Activated CD4-positive, alpha-beta T cell treated with anti-CD3 and anti-CD28 coated beads, Interleukin-2, amount 10 ng/mL, durations not matched to agents 24 days and 14 days (primary cell): ENCODE measurements around the gene GPR32. TPM values are rescaled to one million over a fixed set of nuclear protein-coding genes. Genes with fewer than 3 reads are reported as not detected.
"Not testable (repeated sequence)": the region's sequence is repeated elsewhere in the genome, so short reads cannot be mapped to it uniquely, and the experiment has no call there.

Experiments
- DNase-seq: peaks from one replicate; pipeline ENCODE4 v3.0.0; 2022
- H3K27ac Mint-ChIP-seq: one replicate; pipeline ENCODE4 v1.8.0; 2022; ENCODE audit warnings: mild to moderate bottlenecking, mixed read lengths
- H3K27me3 Mint-ChIP-seq: one replicate; pipeline ENCODE4 v1.8.0; 2022; ENCODE audit warnings: mixed read lengths
- H3K36me3 Mint-ChIP-seq: one replicate; pipeline ENCODE4 v1.8.0; 2022; ENCODE audit warnings: low read depth, mild to moderate bottlenecking, mixed read lengths
- H3K4me1 Mint-ChIP-seq: one replicate; pipeline ENCODE4 v1.8.0; 2021; ENCODE audit warnings: mixed read lengths
- H3K4me3 Mint-ChIP-seq: one replicate; pipeline ENCODE4 v1.8.0; 2022; ENCODE audit warnings: mild to moderate bottlenecking, moderate library complexity, mixed read lengths
- H3K9me3 Mint-ChIP-seq: one replicate; pipeline ENCODE4 v1.8.0; 2021; ENCODE audit warnings: mixed read lengths
- intact Hi-C: fragments of 100-400 bp; cut with micrococcal nuclease; formaldehyde crosslinking; loops from one replicate; pipeline ENCODE4 v1.15.1; 2023
- total RNA-seq: library from RNA; stranded (reverse); gene quantifications from 2 replicates; pipeline ENCODE4 v1.2.3, GENCODE V29; 2022

GPR32 gene
- total RNA-seq, 1 donor from 2014 or later: not detected

GRCh38 chr19:50736338-50736737 is 33.9 kb upstream of the GPR32 start:
- Mint-ChIP-seq H3K27ac (no peak overlapping the region), H3K4me3 (no peak overlapping the region), H3K4me1 (no peaks in the 10 kb centered on the region), H3K9me3 (no peaks in the 10 kb centered on the region), H3K36me3 (no peaks in the 10 kb centered on the region), H3K27me3 (peaks cover 10% of the 10 kb centered on the region)
- DNase-seq: no peak
- intact Hi-C loops: no loop called here

- H3K4me3 Mint-ChIP-seq: no peak overlapping the region
- no peak overlapping the region for H3K27ac Mint-ChIP-seq
- intact Hi-C loops: no loop called here
- H3K9me3 Mint-ChIP-seq: no peaks in the 10 kb centered on the region
- H3K4me1 Mint-ChIP-seq: no peaks in the 10 kb centered on the region
- peaks cover 9% of the 10 kb centered on the region for H3K27me3 Mint-ChIP-seq
- DNase-seq: no peak
- no peaks in the 10 kb centered on the region for H3K36me3 Mint-ChIP-seq
Measured at GRCh38 chr19:50739132-50739913, 30.9 kb upstream of the GPR32 start.

- no peaks in the 10 kb centered on the region for H3K9me3 Mint-ChIP-seq
- H3K27ac Mint-ChIP-seq: no peak overlapping the region
- no peak for DNase-seq
- H3K27me3 Mint-ChIP-seq: peaks cover 9% of the 10 kb centered on the region
- no peaks in the 10 kb centered on the region for H3K4me1 Mint-ChIP-seq
- no peaks in the 10 kb centered on the region for H3K36me3 Mint-ChIP-seq
- intact Hi-C loops: no loop called here
- no peak overlapping the region for H3K4me3 Mint-ChIP-seq
Measured at GRCh38 chr19:50739914-50740426, 30.3 kb upstream of the GPR32 start.

DNA sequence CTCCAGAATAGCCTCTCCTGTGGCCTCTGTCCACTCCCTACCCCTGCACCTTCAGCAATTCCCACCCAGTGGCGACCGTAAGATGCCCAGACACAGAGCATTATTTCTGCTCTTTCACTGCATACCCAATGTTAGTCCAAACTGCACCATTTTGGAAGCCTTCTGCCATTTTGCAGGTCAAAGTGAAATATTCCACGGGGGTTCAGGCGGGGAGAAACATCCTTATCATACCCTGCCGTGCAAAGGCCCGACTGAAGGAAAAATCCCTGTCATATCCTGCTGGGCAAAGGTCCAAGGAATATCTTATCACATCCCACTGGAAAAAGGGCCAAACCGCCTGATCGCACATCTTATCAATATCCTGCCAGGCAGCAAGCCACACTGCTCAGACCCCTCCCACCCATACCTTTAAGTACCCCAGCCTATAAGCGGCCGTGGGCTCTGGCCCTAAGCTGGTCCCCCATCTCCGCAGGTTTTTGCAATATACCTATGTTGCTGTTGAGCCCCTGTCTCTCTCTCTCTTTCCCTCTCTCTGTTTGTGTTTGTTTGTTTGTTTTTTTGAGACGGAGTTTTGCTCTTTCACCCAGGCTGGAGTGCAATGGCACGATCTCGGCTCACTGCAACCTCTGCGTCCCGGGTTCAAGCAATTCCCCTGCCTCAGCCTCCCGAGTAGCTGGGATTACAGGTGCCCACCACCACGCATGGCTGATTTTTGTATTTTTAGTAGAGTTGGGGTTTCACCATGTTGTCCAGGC is 28.9 kb upstream of the GPR32 start:
- Mint-ChIP-seq H3K27ac (no peak overlapping the region), H3K27me3 (peaks cover 6% of the 10 kb centered on the region), H3K9me3 (no peaks in the 10 kb centered on the region), H3K36me3 (no peaks in the 10 kb centered on the region), H3K4me1 (no peaks in the 10 kb centered on the region), H3K4me3 (no peak overlapping the region)
- intact Hi-C loops: no loop called here
- DNase-seq: no peak

DNA sequence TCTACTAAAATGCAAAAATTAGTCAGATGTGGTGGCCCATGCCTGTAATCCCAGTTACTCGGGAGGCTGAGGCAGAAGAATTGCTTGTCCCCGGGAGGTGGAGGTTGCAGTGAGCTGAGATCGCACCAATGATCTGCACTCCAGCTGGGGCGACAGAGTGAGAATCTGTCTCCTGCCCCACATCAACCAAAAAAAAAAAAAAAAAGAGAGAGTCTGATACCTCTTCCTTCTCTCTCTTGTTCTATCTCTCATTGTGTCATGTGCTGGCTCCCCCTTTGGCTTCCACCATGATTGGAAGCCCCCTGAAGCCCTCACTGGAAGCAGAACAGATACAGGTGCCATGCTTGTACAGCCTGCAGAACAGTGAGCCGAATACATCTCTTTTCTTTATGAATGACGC is 26.7 kb upstream of the GPR32 start:
- intact Hi-C loops: no loop called here
- no peaks in the 10 kb centered on the region for H3K36me3 Mint-ChIP-seq

GRCh38 chr19:50745221-50745620 is 25.0 kb upstream of the GPR32 start:
- no peaks in the 10 kb centered on the region for H3K36me3 Mint-ChIP-seq
- no peak overlapping the region for H3K27ac Mint-ChIP-seq
- H3K9me3 Mint-ChIP-seq: no peaks in the 10 kb centered on the region
- intact Hi-C loops: no loop called here
- peaks cover 3% of the 10 kb centered on the region for H3K27me3 Mint-ChIP-seq
- H3K4me3 Mint-ChIP-seq: no peak overlapping the region
- no peak for DNase-seq
- no peaks in the 10 kb centered on the region for H3K4me1 Mint-ChIP-seq

More for the DNA sequence above, 26.7 kb upstream of the GPR32 start:
- Mint-ChIP-seq H3K4me1 (no peaks in the 10 kb centered on the region), H3K27me3 (peaks cover 3% of the 10 kb centered on the region), H3K27ac (no peak overlapping the region), H3K4me3 (no peak overlapping the region), H3K9me3 (no peaks in the 10 kb centered on the region)
- DNase-seq: no peak

DNA sequence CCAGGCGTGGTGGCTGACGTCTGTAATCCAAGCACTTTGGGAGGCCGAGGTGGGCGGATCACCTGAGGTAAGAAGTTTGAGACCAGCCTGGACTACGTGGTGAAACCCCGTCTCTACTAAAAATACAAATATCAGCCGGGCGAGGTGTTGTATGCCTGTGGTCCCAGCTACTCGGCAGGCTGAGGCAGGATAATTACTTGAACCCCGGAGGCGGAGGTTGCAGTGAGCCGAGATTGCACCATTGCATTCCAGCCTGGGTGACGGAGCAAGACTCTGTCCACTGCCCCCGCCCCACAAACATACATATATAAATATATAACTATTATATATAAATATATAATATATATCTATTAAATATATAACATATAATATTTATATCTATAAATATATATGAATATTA is 23.1 kb upstream of the GPR32 start:
- H3K4me3 Mint-ChIP-seq, H3K27me3 Mint-ChIP-seq, H3K9me3 Mint-ChIP-seq, H3K4me1 Mint-ChIP-seq, H3K27ac Mint-ChIP-seq, H3K36me3 Mint-ChIP-seq, intact Hi-C loops, DNase-seq: not testable (repeated sequence)

- Mint-ChIP-seq H3K4me1 (no peaks in the 10 kb centered on the region), H3K36me3 (no peaks in the 10 kb centered on the region), H3K9me3 (no peaks in the 10 kb centered on the region), H3K27me3 (no peaks in the 10 kb centered on the region), H3K4me3 (no peak overlapping the region), H3K27ac (no peak overlapping the region)
- intact Hi-C loops: no loop called here
- DNase-seq: no peak
Measured at GRCh38 chr19:50749490-50749889, 20.8 kb upstream of the GPR32 start.

GRCh38 chr19:50750010-50750409 is 20.3 kb upstream of the GPR32 start:
- H3K36me3 Mint-ChIP-seq: no peaks in the 10 kb centered on the region
- no peak for DNase-seq
- H3K27me3 Mint-ChIP-seq: no peaks in the 10 kb centered on the region
- H3K4me3 Mint-ChIP-seq: no peak overlapping the region
- no peaks in the 10 kb centered on the region for H3K9me3 Mint-ChIP-seq
- no peak overlapping the region for H3K27ac Mint-ChIP-seq
- intact Hi-C loops: no loop called here
- no peaks in the 10 kb centered on the region for H3K4me1 Mint-ChIP-seq

DNA sequence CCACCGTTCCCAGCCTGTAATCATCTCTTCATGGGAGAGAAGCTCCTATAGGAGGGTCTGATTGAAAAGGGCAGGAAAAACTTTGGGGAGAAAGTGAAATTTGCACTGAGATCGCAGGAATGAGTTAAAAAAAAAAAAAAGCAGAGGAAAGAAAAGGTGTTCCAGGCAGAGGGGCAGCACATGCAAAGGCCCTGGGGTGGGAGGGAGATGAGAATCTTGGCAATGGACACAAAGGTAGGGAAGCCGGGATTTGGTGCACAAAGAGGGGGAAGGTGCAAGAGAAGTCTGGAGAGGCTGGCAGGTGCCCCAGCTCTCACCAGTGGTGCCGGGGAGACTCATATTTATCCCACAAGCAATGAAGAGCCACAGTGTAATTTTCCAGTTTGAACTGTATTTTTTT is 16.4 kb upstream of the GPR32 start:
- Mint-ChIP-seq H3K27me3 (no peaks in the 10 kb centered on the region), H3K4me1 (no peaks in the 10 kb centered on the region), H3K4me3 (no peak overlapping the region), H3K36me3 (no peaks in the 10 kb centered on the region), H3K9me3 (no peaks in the 10 kb centered on the region), H3K27ac (no peak overlapping the region)
- no peak for DNase-seq
- intact Hi-C loops: no loop called here

DNA sequence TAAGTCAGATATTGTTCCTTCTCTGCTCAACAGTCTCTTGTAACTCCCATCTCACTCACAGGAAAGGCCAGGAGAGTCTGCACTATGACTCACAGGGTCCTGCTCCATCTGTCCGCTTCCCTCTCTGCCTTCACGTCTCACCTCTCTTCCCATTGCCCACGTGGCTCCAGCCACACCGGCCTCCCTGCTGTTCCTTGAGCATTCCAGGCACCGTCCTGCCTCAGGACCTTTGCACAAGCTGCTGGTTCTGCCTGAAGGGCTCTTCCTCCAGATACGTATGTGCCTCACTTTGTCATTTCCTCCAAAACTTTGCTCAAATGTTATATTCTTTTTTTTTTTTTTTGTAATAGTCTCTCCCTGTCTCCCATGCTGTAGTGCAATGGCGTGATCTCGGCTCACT is 14.0 kb upstream of the GPR32 start:
- H3K36me3 Mint-ChIP-seq, H3K27ac Mint-ChIP-seq, H3K4me3 Mint-ChIP-seq, H3K9me3 Mint-ChIP-seq, intact Hi-C loops, DNase-seq, H3K4me1 Mint-ChIP-seq, H3K27me3 Mint-ChIP-seq: not testable (repeated sequence)

DNA sequence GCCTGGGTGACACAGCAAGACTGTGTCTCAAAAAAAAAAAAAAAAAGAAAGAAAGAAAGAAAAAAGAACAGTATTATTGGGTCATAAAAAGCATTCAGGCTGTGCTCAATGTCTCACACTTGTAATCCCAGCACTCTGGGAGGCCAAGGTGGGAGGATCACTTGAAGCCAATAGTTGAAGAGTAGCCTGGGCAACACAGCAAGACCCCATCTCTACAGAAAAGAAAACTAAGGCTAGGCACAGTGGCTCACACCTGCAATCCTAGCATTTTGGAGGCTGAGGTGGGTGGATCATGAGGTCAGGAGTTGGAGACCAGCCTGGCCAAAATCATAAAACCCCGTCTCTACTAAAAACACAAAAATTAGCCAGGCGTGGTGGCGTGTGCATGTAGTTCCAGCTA is 12.6 kb upstream of the GPR32 start:
- H3K9me3 Mint-ChIP-seq, DNase-seq, H3K4me3 Mint-ChIP-seq, H3K27me3 Mint-ChIP-seq, H3K4me1 Mint-ChIP-seq, H3K36me3 Mint-ChIP-seq, H3K27ac Mint-ChIP-seq, intact Hi-C loops: not testable (repeated sequence)

DNA sequence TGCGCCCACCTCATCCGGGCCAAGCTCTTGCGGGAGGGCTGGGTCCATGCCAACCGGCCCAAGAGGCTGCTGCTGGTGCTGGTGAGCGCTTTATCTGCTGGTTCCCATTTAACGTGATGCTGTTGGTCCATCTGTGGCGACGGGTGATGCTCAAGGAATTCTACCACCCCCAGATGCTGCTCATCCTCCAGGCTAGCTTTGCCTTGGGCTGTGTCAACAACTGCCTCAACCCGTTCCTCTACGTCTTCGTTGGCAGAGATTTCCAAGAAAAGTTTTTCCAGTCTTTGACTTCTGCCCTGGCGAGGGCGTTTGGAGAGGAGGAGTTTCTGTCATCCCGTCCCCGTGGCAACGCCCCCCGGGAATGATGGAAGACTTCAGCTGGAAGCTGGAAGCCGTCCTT is 11.2 kb upstream of the GPR32 start:
- H3K36me3 Mint-ChIP-seq, intact Hi-C loops, H3K27ac Mint-ChIP-seq, H3K4me1 Mint-ChIP-seq, H3K4me3 Mint-ChIP-seq, H3K27me3 Mint-ChIP-seq, H3K9me3 Mint-ChIP-seq, DNase-seq: not testable (repeated sequence)

GRCh38 chr19:50759886-50760285 is 10.4 kb upstream of the GPR32 start:
- no peaks in the 10 kb centered on the region for H3K27me3 Mint-ChIP-seq
- intact Hi-C loops: no loop called here
- no peaks in the 10 kb centered on the region for H3K9me3 Mint-ChIP-seq
- DNase-seq: no peak
- no peaks in the 10 kb centered on the region for H3K4me1 Mint-ChIP-seq
- no peak overlapping the region for H3K4me3 Mint-ChIP-seq
- H3K36me3 Mint-ChIP-seq: no peaks in the 10 kb centered on the region
- no peak overlapping the region for H3K27ac Mint-ChIP-seq
